Fibroblast of lung (primary cell): ENCODE measurements around the gene FMNL2. TPM values are rescaled to one million over a fixed set of nuclear protein-coding genes. Genes with fewer than 3 reads are reported as not detected.

Source experiments
- DNase-seq, 2 donors: peaks; one replicate each; pipeline versions ENCODE4 v3.0.0 to v3.0.0-alpha.2; 2010; ENCODE audit warnings: low read depth in 2 of 2
- H2AFZ ChIP-seq: 2 replicates; pipeline ENCODE4 v1.5.1; 2012; ENCODE audit warnings: low read length, control low read depth, inconsistent platforms
- H3K27ac ChIP-seq: 2 replicates; pipeline ENCODE4 v1.5.1; 2011; ENCODE audit warnings: low read length, control low read depth; ENCODE audit not compliant: insufficient read depth
- H3K27me3 ChIP-seq: 2 replicates; pipeline ENCODE4 v1.5.1; 2011; ENCODE audit warnings: mild to moderate bottlenecking, low read length; ENCODE audit not compliant: control insufficient read depth, insufficient read depth
- H3K36me3 ChIP-seq: 2 replicates; pipeline ENCODE4 v1.5.1; 2011; ENCODE audit warnings: low read length; ENCODE audit not compliant: control insufficient read depth, insufficient read depth
- H3K4me1 ChIP-seq: 2 replicates; pipeline ENCODE4 v1.5.1; 2011; ENCODE audit warnings: low read length; ENCODE audit not compliant: control insufficient read depth, insufficient read depth; ENCODE audit errors: extremely low read depth
- H3K4me2 ChIP-seq: 2 replicates; pipeline ENCODE4 v1.5.1; 2011; ENCODE audit warnings: low read length, control low read depth; ENCODE audit not compliant: insufficient read depth; ENCODE audit errors: extremely low read depth
- H3K4me3 ChIP-seq, 4 experiments: fragments of 200-600 bp in 1 of 4; sonication (generic) in 1 of 4; replicated peaks in 1 of 4; 2 replicates each; pipeline ENCODE4 v1.5.1; 2011 to 2016; ENCODE audit warnings: low read length in 4 of 4, low read depth in 3 of 4, mild to moderate bottlenecking in 3 of 4, control low read depth in 2 of 4, inconsistent platforms in 1 of 4, mixed read lengths in 1 of 4; ENCODE audit not compliant: insufficient read depth in 1 of 4; ENCODE audit errors: control extremely low read depth in 1 of 4
- H3K79me2 ChIP-seq: 2 replicates; pipeline ENCODE4 v1.5.1; 2012; ENCODE audit warnings: mild to moderate bottlenecking, low read length, inconsistent platforms; ENCODE audit not compliant: control insufficient read depth, insufficient read depth
- H3K9ac ChIP-seq: 2 replicates; pipeline ENCODE4 v1.5.1; 2011; ENCODE audit warnings: mild to moderate bottlenecking, low read length, control low read depth; ENCODE audit not compliant: insufficient read depth
- H3K9me3 ChIP-seq: 2 replicates; pipeline ENCODE4 v1.5.1; 2012; ENCODE audit warnings: low read depth, low read length; ENCODE audit not compliant: control insufficient read depth, insufficient read depth
- H4K20me1 ChIP-seq: 2 replicates; pipeline ENCODE4 v1.5.1; 2011; ENCODE audit warnings: low read length; ENCODE audit not compliant: control insufficient read depth, insufficient read depth; ENCODE audit errors: extremely low read depth
- CTCF ChIP-seq, 2 donors: IDR thresholded peaks in 1 of 2; conservative IDR thresholded peaks in 1 of 2; 1 replicate in 1 of 2; 2 replicates in 1 of 2; pipeline ENCODE4 v1.5.1; 2011 to 2012; ENCODE audit warnings: low read length in 2 of 2, control low read depth in 1 of 2, inconsistent platforms in 1 of 2, low read depth in 1 of 2, mild to moderate bottlenecking in 1 of 2
- EZH2 ChIP-seq: IDR thresholded peaks from 2 replicates; pipeline ENCODE4 v1.5.1; 2012; ENCODE audit warnings: low read length, control low read depth, mild to moderate bottlenecking; ENCODE audit errors: missing control alignments
- polyA plus RNA-seq, 2 donors: library from polyadenylated mRNA; depleted of rRNA in 1 of 2; stranded (reverse) in 1 of 2; unstranded in 1 of 2; fragments of >200 nt; gene quantifications; 2 replicates each; pipeline ENCODE4 v1.2.1, GENCODE V29; 2011 to 2012; ENCODE audit warnings: missing spikeins in 1 of 2
- total RNA-seq: library from RNA; depleted of rRNA; stranded (reverse); fragments of >200 nt; gene quantifications from 2 replicates; pipeline ENCODE4 v1.2.1, GENCODE V29; 2014

Gene FMNL2
- total and polyA plus RNA-seq, 2 donors (not counting 1 experiment from before 2014, with no cell fraction given) = 12.0 to 30.2 TPM

GRCh38 chr2:152409386-152410164 lies 74.6 kb downstream of the FMNL2 start:
- Histone ChIP-seq H3K79me2 (peaks cover 12% of the 10 kb centered on the region), H3K4me1 (peaks cover 7% of the 10 kb centered on the region), H3K4me2 (no peak overlapping the region), H3K27me3 (no peaks in the 10 kb centered on the region), H3K9ac (no peak overlapping the region), H3K4me3 (no peak overlapping the region), H3K9me3 (no peaks in the 10 kb centered on the region), H2AFZ (no peak overlapping the region), H3K36me3 (no peaks in the 10 kb centered on the region), H4K20me1 (no peaks in the 10 kb centered on the region), H3K27ac (no peak overlapping the region)
- TF ChIP-seq EZH2 = no peak
- TF ChIP-seq CTCF (conservative IDR thresholded peaks at IDR 0.05 in 1 of 2, IDR thresholded peaks at IDR 0.05 in 1 of 2; ENCODE audit: low read depth in 1 of 2, low read length in 2 of 2) = no peak
- DNase-seq = no peak

GRCh38 chr2:152410165-152410597 lies 75.2 kb downstream of the FMNL2 start:
- H3K9ac ChIP-seq = no peak overlapping the region
- no peak overlapping the region for H3K4me2 ChIP-seq
- H3K79me2 ChIP-seq = peaks cover 11% of the 10 kb centered on the region
- H3K27me3 ChIP-seq = no peaks in the 10 kb centered on the region
- peak in 1 of 2 donors; percentile 64 for DNase-seq
- H3K36me3 ChIP-seq = no peaks in the 10 kb centered on the region
- H3K9me3 ChIP-seq = no peaks in the 10 kb centered on the region
- H2AFZ ChIP-seq = no peak overlapping the region
- no peaks in the 10 kb centered on the region for H4K20me1 ChIP-seq
- H3K27ac ChIP-seq = no peak overlapping the region
- H3K4me1 ChIP-seq = peaks cover 4% of the 10 kb centered on the region
- no peak for TF ChIP-seq CTCF (conservative IDR thresholded peaks at IDR 0.05 in 1 of 2, IDR thresholded peaks at IDR 0.05 in 1 of 2; ENCODE audit: low read depth in 1 of 2, low read length in 2 of 2)
- H3K4me3 ChIP-seq = no peak overlapping the region

GRCh38 chr2:152411154-152411553 lies 76.2 kb downstream of the FMNL2 start:
- Histone ChIP-seq H3K4me2 (no peak overlapping the region), H3K27ac (no peak overlapping the region), H4K20me1 (no peaks in the 10 kb centered on the region), H3K4me3 (no peak overlapping the region), H3K27me3 (no peaks in the 10 kb centered on the region), H3K9ac (no peak overlapping the region), H3K9me3 (no peaks in the 10 kb centered on the region), H3K79me2 (peaks cover 4% of the 10 kb centered on the region), H2AFZ (no peak overlapping the region), H3K4me1 (peaks cover 2% of the 10 kb centered on the region), H3K36me3 (no peaks in the 10 kb centered on the region)
- TF ChIP-seq EZH2 (no peak), CTCF (conservative IDR thresholded peaks at IDR 0.05 in 1 of 2, IDR thresholded peaks at IDR 0.05 in 1 of 2; ENCODE audit: low read depth in 1 of 2, low read length in 2 of 2) (no peak)
- no peak for DNase-seq
